Calu3 (cell line): Measurements from ENCODE around the gene SDHAF1. TPM values are rescaled to one million over a fixed set of nuclear protein-coding genes. Genes with fewer than 3 reads are reported as not detected.

ENCODE experiments used
- BruUV-seq: library from RNA; stranded (reverse); fragments of 400-500 nt; replicated peaks from 2 replicates; lab custom pipeline; 2021; lab: Mats Ljungman, UMichigan
- CTCF ChIA-PET: fragments of 300-600 bp; sonication (Branson Sonifier 250); formaldehyde crosslinking; loops from one replicate; lab custom pipeline; 2022; ENCODE audit warnings: antibody characterized with exemption; lab: Charles Lee
- DNase-seq: peaks from one replicate; pipeline ENCODE4 v3.0.0; 2022
- H3K27ac Mint-ChIP-seq: one replicate; pipeline ENCODE4 v1.8.0; 2022; ENCODE audit warnings: mixed read lengths; ENCODE audit not compliant: unreplicated experiment
- H3K27me3 Mint-ChIP-seq: one replicate; pipeline ENCODE4 v1.8.0; 2022; ENCODE audit warnings: mixed read lengths; ENCODE audit not compliant: unreplicated experiment
- H3K36me3 Mint-ChIP-seq: one replicate; pipeline ENCODE4 v1.8.0; 2022; ENCODE audit warnings: mild to moderate bottlenecking, moderate library complexity, mixed read lengths; ENCODE audit not compliant: insufficient read depth, unreplicated experiment
- H3K4me1 Mint-ChIP-seq: one replicate; pipeline ENCODE4 v1.8.0; 2022; ENCODE audit warnings: mild to moderate bottlenecking, low read depth, mixed read lengths; ENCODE audit not compliant: unreplicated experiment
- H3K4me3 Mint-ChIP-seq: one replicate; pipeline ENCODE4 v1.8.0; 2022; ENCODE audit warnings: mild to moderate bottlenecking, low read depth, moderate library complexity, mixed read lengths; ENCODE audit not compliant: unreplicated experiment
- H3K9me3 Mint-ChIP-seq: one replicate; pipeline ENCODE4 v1.8.0; 2022; ENCODE audit warnings: low read depth, mixed read lengths; ENCODE audit not compliant: unreplicated experiment
- intact Hi-C: fragments of 100-400 bp; cut with micrococcal nuclease; formaldehyde crosslinking; loops from one replicate; pipeline ENCODE4 v1.10.0; 2022; ENCODE audit not compliant: unreplicated experiment
- total RNA-seq: library from RNA; stranded (reverse); gene quantifications from 2 replicates; pipeline ENCODE4 v1.2.3, GENCODE V29; 2022
- TF ChIP-seq, protein P1 (sequence below): fragments of 200-600 bp; IDR thresholded peaks from one replicate; pipeline ENCODE4 v1.8.0; 2022; ENCODE audit warnings: antibody characterized with exemption; ENCODE audit not compliant: unreplicated experiment

SDHAF1 gene
- total RNA-seq, 1 experiment from 2014 or later: 16.9 TPM

GRCh38 chr19:35983177-35983576 is 11.8 kb upstream of the SDHAF1 start:
- CTCF ChIA-PET: interaction anchor here (0.5 kb wide), 1 partner anchor 11 kb away, joined by 3 read pairs; no protein-coding TSS in a partner anchor
- TF ChIP-seq, protein P1, sequence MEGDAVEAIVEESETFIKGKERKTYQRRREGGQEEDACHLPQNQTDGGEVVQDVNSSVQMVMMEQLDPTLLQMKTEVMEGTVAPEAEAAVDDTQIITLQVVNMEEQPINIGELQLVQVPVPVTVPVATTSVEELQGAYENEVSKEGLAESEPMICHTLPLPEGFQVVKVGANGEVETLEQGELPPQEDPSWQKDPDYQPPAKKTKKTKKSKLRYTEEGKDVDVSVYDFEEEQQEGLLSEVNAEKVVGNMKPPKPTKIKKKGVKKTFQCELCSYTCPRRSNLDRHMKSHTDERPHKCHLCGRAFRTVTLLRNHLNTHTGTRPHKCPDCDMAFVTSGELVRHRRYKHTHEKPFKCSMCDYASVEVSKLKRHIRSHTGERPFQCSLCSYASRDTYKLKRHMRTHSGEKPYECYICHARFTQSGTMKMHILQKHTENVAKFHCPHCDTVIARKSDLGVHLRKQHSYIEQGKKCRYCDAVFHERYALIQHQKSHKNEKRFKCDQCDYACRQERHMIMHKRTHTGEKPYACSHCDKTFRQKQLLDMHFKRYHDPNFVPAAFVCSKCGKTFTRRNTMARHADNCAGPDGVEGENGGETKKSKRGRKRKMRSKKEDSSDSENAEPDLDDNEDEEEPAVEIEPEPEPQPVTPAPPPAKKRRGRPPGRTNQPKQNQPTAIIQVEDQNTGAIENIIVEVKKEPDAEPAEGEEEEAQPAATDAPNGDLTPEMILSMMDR: no peak
- Mint-ChIP-seq H3K9me3 (peaks cover 2% of the 10 kb centered on the region), H3K27ac (no peak overlapping the region), H3K4me1 (no peaks in the 10 kb centered on the region), H3K36me3 (peaks cover 5% of the 10 kb centered on the region), H3K4me3 (no peak overlapping the region), H3K27me3 (peaks cover 93% of the 10 kb centered on the region)
- BruUV-seq: no TSS peak
- intact Hi-C loops: no loop called here
- DNase-seq: no peak

GRCh38 chr19:35986111-35986510 is 8.9 kb upstream of the SDHAF1 start:
- no TSS peak for BruUV-seq
- H3K4me3 Mint-ChIP-seq: peak overlapping the region; percentile 59
- peaks cover 4% of the 10 kb centered on the region for H3K9me3 Mint-ChIP-seq
- intact Hi-C loops: no loop called here
- TF ChIP-seq, protein P1: no peak
- no peak for DNase-seq
- no peak overlapping the region for H3K27ac Mint-ChIP-seq
- peaks cover 5% of the 10 kb centered on the region for H3K36me3 Mint-ChIP-seq
- no peaks in the 10 kb centered on the region for H3K4me1 Mint-ChIP-seq
- CTCF ChIA-PET: no interaction called here
- H3K27me3 Mint-ChIP-seq: peaks cover 90% of the 10 kb centered on the region

- intact Hi-C loops: no loop called here
- H3K27ac Mint-ChIP-seq: no peak overlapping the region
- H3K4me1 Mint-ChIP-seq: no peaks in the 10 kb centered on the region
- CTCF ChIA-PET: no interaction called here
- H3K36me3 Mint-ChIP-seq: peaks cover 5% of the 10 kb centered on the region
- DNase-seq: peak; percentile 49
- BruUV-seq: no TSS peak
- H3K4me3 Mint-ChIP-seq: peak overlapping the region; percentile 59
- H3K9me3 Mint-ChIP-seq: peaks cover 4% of the 10 kb centered on the region
- H3K27me3 Mint-ChIP-seq: peaks cover 83% of the 10 kb centered on the region
- TF ChIP-seq, protein P1: no peak
Measured at GRCh38 chr19:35986664-35987570, 8.1 kb upstream of the SDHAF1 start.

DNA sequence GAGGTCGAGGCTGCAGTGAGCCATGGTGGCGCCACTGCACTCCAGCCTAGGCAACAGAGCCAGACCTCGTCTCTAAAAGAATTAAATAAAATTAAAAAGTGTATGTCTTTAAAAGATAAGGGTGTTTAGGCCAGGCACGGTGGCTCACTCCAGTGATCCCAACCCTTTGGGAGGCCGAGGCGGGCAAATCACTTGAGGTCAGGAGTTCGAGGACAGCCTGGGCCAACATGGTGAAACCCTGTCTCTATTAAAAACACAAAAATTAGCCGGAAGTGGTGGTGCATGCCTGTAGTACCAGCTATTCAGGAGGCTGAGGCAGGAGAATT is 7.5 kb upstream of the SDHAF1 start:
- intact Hi-C loops: no loop called here
- no peak for DNase-seq
- Mint-ChIP-seq H3K27me3 (peaks cover 77% of the 10 kb centered on the region), H3K36me3 (peaks cover 5% of the 10 kb centered on the region), H3K4me3 (peak overlapping the region; percentile 59), H3K9me3 (peaks cover 4% of the 10 kb centered on the region), H3K27ac (no peak overlapping the region), H3K4me1 (no peaks in the 10 kb centered on the region)
- CTCF ChIA-PET: no interaction called here
- TF ChIP-seq, protein P1: no peak
- BruUV-seq: no TSS peak
